ENCODE results near the gene STARD3NL.
"Not testable (repeated sequence)": the region's sequence is repeated elsewhere in the genome, so short reads cannot be mapped to it uniquely, and the experiment has no call there.

STARD3NL gene

DNA sequence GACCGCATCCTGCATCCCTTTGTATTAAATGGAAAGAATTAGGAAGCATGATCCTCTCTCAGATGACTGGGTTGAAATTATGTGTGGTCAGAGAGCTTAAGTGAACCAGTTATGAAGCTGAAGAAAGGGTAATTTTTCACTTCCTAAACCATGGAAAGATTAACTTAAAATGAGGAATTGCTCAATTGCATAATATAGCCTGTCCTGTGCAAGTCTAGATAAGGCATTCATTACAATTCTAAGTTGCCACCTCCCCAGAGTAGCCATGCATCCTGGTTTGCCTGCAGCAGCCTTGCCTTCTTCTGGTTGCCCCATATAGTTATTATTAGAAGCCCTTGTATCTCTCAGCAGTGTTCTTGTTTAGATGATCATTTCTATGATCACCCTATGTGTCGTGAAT is 45.3 kb downstream of the STARD3NL start:
- no peak for DNase-seq (ENCODE audit: low read depth in 2 of 2)

DNA sequence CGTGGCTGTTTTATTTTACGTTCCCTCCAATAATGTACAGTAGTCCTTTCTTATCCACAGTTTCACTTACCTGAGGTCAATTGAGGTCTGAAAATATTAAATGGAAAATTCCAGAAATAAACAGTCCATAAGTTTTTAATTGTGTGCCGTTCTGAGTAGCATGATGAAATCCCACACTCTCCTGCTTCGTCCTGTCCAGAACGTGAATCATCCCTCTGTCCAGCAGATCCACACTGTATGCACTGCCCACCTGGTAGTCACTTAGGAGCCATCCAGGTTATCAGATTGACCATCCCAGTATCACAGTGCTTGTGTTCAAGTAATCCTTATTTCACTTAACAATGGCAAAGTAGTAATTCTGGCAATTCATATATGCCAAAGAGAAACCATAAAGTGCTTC is 46.3 kb downstream of the STARD3NL start:
- DNase-seq (ENCODE audit: low read depth in 2 of 2), result no peak

DNA sequence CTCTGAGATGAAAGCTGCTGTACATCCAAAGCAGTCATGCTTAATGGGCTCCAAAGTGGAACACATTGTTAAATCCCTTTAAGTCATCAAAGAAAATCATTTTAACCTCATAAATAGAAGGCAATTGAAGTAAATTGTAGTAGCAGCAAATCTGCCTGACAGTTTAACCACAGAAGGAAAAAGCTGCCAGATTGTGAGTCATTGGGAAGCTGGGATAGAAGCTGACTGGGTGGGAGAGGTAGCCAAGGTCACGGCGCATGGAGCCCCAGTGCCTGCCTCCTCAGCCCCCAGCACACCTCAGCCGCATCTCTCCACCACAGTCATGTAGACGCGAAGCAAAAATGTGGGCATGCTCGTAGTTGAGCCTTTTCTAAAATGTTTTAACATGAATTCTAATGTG is 51.3 kb downstream of the STARD3NL start:
- DNase-seq (ENCODE audit: low read depth in 2 of 2), result no peak

DNA sequence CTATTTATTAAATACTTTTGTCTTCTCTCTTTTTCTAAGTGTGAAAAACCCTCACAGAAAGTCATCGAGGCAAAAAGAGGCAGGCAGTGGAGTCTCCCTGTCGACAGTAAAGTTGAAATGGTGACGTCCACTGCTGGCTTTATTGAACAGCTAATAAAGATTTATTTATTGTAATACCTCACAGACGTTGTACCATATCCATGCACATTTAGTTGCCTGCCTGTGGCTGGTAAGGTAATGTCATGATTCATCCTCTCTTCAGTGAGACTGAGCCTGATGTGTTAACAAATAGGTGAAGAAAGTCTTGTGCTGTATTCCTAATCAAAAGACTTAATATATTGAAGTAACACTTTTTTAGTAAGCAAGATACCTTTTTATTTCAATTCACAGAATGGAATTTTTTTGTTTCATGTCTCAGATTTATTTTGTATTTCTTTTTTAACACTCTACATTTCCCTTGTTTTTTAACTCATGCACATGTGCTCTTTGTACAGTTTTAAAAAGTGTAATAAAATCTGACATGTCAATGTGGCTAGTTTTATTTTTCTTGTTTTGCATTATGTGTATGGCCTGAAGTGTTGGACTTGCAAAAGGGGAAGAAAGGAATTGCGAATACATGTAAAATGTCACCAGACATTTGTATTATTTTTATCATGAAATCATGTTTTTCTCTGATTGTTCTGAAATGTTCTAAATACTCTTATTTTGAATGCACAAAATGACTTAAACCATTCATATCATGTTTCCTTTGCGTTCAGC is 52.0 kb downstream of the STARD3NL start:
- DNase-seq (ENCODE audit: low read depth in 2 of 2), result no peak

DNA sequence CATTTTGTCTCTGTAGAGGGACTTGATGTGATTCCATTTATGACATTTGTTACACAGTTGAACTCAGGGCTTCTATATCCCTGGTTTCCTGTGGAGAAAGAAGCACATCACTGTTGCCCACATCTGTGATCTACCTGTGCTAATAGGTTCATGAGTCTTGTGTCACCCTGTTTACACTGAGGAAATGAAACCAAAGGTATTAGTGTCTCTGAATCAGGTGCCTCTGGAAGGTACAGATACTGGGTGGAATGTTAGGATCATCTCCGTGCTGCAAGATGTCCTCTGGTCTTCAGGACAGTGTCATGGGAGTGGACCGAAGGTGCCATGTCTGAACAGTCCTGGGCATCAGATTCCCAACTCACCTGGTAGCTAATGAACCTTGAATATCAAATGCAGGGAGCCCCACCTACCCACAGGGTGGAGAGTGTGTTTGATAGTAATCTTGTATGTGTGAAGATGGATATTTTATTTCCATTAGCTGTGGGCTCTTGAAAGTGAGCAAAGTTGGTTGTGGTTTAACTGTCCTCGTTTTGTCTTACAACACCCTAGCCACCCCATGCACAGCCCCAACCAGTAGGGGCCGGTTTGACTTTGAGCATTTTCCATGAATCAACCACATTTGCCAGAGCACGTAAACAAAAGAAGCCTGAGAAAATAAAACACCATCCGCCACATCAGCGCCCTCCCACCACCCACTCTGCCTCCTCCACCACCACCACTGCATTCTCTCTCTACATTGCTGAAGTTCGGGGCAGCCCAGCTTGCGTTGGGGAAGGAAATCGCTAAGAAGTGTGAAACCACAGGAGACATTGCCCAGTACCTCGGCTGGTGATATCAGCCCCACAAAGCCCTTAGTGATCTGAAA is 54.7 kb downstream of the STARD3NL start:
- peak; percentile 70 for DNase-seq (ENCODE audit: low read depth in 2 of 2)

DNA sequence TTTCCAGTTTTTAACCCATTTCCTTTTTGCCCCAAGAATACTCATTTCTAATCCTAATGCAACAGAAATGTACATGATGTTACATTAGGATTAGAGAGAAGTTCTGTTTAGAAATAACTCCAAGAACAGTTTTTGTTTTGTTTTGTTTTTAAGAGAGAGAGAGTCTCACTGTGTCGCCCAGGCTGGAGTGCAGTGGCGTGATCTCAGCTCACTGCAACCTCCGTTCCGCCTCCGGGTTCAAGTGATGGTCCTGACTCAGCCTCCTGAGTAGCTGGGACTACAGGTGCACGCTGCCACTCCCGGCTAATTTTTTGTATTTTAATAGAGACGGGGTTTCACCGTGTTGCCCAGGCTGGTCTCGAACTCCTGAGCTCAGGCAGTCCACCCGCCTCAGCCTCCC is 56.7 kb downstream of the STARD3NL start:
- DNase-seq (ENCODE audit: low read depth in 2 of 2), result not testable (repeated sequence)

DNA sequence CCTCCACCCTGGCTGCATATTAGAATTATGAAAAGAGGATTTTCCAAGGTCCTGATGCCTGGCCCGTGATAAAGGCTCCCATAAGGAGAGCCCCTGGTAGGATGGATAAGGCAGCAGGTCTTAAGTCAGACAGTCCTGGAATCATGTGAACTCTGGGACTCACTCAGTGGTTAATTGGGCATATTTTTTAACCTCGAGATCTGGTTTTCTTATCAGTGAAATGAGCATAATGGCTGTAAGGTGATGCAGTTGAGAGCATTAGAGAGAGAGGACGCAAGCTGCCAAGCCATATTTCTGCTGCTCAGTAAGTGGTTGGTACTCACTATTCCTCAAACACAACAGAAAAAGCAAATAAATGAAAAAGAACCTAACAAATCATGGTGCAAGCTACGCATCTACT is 57.6 kb downstream of the STARD3NL start:
- no peak for DNase-seq (ENCODE audit: low read depth in 2 of 2)

DNA sequence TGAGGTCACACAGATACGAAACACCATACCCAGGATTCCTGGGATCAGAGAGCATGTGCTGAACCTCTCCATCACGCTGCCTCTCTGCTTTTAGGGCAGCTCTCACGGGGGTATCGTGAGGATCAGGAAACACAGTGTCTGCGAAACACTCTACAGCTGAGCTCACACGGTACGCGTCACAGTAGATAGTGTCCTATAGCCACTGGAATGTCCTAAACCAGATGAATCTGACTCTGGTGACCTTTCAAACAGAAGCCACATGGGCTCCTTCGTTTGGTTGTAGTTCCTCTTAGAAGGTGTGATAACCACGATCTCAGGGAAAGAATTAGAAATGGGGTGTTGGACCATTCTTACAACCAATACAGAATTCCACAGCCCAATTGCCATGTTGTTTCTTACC is 61.1 kb downstream of the STARD3NL start:
- DNase-seq (ENCODE audit: low read depth in 2 of 2), result not testable (repeated sequence)

DNA sequence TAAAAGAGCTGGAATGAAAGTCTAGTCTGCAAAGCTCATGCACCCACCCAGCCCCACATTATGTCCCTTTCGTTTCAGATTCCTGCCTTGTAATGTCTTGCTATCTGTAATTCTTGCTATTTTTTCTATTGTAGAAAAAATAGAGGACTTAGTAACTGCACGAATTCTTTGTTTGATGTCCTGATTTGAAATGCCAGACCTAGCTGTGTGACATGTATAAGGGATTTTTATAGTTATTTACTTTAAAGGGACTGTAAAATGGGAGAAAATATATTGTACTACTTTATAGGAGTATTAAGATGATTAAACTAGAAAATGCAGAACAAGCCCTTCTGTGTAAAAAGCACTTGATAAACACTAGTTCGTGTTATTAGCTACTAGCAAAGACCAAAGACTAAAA is 63.0 kb downstream of the STARD3NL start:
- DNase-seq (ENCODE audit: low read depth in 2 of 2), result no peak

DNA sequence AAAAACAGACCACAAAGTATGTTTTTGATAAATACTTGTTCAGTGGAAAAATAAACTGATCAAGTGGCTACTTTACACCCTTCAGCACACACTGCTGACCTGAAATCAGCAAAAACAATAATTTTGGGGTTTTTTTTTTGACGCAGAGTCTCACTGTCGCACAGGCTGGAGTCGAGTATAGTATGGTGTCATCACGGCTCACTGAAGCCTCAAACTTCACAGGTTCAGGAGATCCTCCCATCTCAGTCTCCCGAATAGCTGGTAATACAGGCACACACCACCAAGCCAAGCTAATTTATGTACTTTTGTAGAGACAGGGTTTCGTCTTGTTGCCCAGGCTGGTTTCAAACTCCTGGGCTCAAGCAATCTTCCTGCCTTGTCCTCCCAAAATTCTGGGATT is 64.8 kb downstream of the STARD3NL start:
- DNase-seq (ENCODE audit: low read depth in 2 of 2), result no peak

DNA sequence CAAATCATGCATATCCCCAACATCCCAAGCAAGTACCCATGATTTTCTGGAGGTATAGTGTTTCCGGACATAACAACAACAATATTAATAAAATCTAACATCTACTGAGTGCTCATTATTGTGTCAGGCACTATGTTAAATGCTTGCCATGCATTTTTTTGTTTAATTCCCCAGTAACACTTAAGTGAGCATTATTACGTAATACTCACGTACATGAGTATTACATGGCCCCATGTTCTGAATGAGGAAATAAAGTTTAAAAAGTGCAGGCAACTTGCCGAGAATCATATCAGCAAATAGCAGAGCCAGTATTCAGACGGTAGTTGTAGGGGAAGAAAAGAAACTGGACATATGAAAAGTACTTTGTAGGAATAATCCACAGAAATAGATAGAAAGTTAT is 65.3 kb downstream of the STARD3NL start:
- DNase-seq (ENCODE audit: low read depth in 2 of 2), result not testable (repeated sequence)

DNA sequence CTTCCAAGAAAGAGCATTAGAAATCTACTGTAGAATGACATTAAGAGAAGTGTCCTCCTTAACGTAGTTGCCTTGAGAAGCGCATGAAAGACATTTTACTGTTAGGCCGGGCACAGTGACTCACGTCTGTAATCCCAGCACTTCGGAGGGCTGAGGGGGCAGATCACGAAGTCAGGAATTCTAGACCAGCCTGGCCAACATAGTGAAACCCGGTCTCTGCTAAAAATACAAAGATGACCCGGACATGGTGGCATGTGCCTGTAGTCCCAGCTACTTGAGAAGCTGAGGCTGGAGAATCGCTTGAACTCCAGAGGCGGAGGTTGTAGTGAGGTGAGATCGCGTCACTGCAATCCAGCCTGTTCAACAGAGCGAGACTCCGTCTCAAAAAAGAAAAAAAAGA is 66.5 kb downstream of the STARD3NL start:
- no peak for DNase-seq (ENCODE audit: low read depth in 2 of 2)

DNA sequence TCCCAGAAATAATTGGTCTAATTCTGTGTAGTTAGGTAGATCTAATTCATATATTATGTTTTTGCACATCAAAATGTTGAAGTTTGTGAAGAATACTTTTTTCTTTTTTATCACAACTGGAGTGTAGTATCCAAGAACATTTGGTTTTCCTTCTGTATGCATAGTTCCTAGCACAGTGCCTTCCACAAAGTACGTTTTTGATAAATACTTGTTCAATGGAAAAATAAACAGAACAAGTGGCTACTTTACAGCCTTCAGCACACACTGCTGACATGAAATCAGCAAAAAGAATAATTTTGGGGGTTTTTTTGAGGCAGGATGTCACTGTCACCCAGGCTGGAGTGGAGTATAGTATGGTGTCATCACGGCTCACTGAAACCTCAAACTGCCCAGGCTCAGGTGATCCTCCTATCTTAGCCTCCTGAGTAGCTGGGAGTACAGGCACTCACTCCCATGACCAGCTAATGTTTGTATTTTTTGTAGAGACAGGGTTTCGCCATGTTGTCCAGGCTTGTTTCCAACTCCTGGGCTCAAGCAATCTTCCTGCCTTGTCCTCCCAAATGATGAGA is 67.4 kb downstream of the STARD3NL start:
- no peak for DNase-seq (ENCODE audit: low read depth in 2 of 2)

DNA sequence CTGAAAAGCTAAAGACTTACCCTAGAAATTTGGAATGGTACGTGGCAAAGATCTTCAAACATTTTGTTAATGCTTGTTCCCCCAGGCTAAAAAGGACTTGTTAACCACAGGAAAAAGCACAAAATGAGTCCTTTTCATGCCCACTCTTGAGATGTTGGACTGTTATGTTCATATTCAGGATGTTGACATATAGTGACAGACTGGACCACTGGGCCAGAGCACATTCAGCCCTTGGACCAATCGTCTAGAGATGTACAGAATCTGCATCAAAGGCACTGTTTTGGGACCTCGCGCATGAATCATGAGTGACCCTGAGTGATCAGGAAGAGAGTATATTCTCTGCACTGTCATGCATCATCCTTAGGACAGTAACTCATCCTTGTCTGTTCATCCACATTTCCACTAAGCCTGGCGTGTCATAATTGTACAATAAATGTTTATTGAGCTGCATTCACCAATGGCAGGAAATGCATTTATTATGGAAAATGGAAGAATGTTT is 70.1 kb downstream of the STARD3NL start:
- DNase-seq (ENCODE audit: low read depth in 2 of 2), result no peak

DNA sequence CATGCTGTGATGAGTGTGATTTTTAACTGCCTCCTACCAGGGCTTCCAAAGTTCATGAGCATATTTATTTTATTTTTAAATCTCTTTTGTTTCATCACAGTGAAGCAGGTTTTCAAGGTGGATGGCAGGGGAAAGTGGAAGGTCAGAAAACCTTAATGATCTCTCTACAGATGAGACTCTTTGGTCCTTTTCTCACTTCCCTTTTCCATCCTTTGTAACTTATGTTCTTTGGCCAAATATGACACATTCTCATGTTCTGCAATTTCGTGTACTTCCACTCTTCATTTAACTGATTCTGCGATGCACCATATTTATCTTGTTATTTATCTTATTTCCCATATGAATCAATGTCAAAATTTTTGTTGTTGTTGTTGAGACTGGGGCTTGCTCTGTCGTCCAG is 71.8 kb downstream of the STARD3NL start:
- DNase-seq (ENCODE audit: low read depth in 2 of 2), result not testable (repeated sequence)

DNA sequence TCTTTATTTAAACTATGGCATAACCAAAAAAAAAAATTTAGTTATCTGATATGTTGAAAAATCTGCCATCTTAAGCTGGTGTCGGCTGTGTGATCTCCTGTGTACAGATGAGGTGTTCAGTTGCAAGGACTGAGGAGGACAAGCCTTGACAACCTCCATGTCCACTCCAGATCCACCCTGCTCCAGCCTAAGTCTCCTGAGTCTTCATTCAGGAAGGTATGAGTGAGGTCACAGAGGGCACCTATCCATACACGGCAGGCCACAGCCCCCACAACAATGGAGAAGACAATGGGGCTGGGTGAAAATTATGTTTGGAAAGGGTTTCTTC is 79.3 kb downstream of the STARD3NL start:
- DNase-seq (ENCODE audit: low read depth in 2 of 2), result no peak

DNA sequence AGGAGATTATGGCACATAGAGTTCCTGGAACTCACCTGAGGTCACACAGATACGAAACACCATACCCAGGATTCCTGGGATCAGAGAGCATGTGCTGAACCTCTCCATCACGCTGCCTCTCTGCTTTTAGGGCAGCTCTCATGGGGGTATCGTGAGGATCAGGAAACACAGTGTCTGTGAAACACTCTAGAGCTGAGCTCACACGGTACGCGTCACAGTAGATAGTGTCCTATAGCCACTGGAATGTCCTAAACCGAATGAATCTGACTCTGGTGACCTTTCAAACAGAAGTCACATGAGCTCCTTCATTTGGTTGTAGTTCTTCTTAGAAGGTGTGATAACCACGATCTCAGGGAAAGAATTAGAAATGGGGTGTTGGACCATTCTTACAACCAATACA is 81.1 kb downstream of the STARD3NL start:
- DNase-seq (ENCODE audit: low read depth in 2 of 2), result not testable (repeated sequence)

DNA sequence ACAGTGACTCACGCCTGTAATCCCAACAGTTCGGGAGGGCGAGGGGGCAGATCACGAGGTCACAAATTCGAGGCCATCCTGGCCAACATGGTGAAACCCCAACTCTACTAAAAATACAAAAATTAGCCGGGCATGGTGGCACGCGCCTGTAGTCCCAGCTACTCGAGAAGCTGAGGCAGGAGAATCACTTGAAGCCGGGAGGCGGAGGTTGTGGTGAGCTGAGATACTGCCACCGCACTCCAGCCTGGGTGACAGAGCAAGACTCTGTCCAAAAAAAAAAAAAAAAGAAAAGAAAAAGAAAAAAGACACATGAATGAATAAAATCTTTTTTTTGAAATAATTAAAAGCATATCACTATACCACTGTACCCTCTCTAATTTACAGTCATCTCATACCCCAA is 83.6 kb downstream of the STARD3NL start:
- DNase-seq (ENCODE audit: low read depth in 2 of 2), result not testable (repeated sequence)

DNA sequence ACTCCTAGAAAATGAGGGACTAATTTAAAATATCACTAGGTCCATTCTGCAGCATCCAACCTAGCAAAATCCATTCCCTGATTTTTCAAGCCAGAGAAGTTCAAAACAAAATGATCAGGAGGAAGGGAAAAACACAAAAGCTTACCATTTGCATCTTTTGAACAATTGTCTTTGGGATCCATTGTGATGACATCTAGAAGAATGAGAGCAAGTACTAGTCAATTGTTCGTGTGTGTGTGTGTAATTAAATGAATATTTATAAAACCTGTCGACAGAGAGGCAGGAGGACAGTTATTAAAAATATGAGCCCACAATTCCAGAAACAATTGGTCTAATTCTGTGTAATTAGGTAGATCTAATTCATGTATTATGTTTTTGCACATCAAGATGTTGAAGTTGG is 84.0 kb downstream of the STARD3NL start:
- not testable (repeated sequence) for DNase-seq (ENCODE audit: low read depth in 2 of 2)

DNA sequence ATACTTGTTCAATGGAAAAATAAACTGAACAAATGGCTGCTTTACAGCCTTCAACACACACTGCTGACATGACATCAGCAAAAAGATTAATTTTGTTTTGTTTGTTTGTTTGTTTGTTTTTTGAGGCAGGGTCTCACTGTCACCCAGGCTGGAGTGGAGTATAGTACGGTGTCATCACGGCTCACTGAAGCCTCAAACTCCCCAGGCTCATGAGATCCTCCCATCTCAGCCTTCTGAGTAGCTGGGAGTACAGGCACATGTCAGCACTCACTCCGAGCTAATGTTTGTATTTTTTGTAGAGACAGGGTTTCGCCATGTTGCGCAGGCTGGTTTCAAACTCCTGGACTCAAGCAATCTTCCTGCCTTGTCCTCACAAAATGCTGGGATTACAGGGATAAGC is 84.5 kb downstream of the STARD3NL start:
- DNase-seq (ENCODE audit: low read depth in 2 of 2), result no peak

DNA sequence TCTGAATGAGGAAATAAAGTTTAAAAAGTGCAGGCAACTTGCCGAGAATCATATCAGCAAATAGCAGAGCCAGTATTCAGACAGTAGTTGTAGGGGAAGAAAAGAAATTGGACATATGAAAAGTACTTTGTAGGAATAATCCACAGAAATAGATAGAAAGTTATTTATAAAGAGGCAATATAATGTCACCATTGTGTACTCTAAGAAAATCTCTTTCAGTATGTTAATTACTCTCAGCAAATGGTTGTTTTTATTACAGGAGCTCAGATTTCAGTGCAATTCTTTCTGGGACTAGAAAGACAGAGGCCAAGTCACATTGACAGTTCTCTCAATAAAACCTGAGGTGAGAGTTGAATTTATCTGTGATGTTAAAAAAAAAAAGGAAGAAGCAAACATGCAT is 85.2 kb downstream of the STARD3NL start:
- DNase-seq (ENCODE audit: low read depth in 2 of 2), result not testable (repeated sequence)

DNA sequence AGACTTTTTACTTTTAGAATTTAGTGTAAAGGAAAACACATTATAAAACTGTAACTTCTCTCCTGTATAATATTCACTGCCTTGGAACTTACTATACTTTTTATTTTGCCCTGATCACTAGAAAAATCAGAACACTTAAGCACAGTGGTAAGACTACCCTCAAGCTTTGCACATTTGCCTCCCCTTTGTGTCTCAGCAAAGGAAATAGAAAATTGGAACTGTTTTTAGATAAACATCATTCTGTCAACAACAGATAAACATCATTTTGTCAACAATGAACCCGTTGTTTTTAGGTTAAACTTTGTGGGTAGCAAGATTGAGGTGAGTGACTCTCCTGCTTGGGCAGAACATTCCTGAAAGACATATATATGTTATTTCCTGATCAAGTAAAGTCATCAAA is 86.6 kb downstream of the STARD3NL start:
- DNase-seq (ENCODE audit: low read depth in 2 of 2), result not testable (repeated sequence)

DNA sequence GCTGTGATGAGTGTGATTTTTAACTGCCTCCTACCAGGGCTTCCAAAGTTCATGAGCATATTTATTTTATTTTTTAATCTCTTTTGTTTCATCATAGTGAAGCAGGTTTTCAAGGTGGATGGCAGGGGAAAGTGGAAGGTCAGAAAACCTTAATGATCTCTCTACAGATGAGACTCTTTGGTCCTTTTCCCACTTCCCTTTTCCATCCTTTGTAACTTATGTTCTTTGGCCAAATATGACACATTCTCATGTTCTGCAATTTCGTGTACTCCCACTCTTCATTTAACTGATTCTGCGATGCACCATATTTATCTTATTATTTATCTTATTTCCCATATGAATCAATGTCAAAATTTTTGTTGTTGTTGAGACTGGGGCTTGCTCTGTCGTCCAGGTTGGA is 87.9 kb downstream of the STARD3NL start:
- DNase-seq (ENCODE audit: low read depth in 2 of 2), result not testable (repeated sequence)
